ENCODE measurements around the gene LAMC1.

Gene LAMC1

DNA sequence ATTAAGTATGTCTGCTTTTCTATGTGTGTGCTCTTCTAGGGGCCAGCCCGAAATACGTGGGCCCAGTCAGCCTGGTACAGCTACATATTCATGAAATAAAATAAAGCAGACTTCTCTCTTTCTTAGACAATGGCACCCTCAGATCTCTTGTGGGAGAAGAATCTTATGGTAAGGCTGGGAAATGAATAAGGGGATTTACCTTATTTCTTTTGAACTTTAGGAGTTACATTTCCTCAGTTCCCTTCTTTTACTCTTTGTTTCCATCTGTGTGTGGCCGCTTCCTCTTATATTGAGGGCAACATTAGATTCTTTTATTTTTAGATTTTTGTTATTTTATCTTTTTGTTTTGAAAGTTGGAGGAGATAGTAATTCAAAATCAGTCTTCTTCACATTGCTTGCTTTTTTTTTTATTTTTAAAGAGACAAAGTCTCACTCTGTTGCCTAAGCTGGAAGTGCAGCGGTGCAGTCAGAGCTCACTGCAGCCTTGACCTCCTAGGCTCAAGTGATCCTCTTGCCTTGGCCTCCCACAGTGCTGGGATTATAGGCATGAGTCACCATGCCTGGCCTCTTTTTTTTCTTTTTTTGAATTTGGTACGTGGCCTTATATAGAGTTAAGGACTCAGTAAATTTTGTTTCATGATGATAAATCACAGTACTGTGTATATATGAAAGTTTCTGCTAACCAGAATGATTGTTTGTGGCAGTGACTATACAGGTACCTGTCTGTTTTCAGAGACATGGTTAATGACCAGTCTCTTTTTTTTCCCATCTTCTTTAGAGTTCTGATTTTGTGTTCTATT, 9.1 kb downstream of the LAMC1 start (continued):
- TF ChIP-seq ZBTB1 (tag by site-specific recombination; IDR thresholded peaks at IDR 0.05): no peak; the same call in 1 of the 2 replicates
- TF ChIP-seq ZFP41 (tag by site-specific recombination; IDR thresholded peaks at IDR 0.05; ENCODE audit: borderline replicate concordance): no peak
- TF ChIP-seq, protein P1, sequence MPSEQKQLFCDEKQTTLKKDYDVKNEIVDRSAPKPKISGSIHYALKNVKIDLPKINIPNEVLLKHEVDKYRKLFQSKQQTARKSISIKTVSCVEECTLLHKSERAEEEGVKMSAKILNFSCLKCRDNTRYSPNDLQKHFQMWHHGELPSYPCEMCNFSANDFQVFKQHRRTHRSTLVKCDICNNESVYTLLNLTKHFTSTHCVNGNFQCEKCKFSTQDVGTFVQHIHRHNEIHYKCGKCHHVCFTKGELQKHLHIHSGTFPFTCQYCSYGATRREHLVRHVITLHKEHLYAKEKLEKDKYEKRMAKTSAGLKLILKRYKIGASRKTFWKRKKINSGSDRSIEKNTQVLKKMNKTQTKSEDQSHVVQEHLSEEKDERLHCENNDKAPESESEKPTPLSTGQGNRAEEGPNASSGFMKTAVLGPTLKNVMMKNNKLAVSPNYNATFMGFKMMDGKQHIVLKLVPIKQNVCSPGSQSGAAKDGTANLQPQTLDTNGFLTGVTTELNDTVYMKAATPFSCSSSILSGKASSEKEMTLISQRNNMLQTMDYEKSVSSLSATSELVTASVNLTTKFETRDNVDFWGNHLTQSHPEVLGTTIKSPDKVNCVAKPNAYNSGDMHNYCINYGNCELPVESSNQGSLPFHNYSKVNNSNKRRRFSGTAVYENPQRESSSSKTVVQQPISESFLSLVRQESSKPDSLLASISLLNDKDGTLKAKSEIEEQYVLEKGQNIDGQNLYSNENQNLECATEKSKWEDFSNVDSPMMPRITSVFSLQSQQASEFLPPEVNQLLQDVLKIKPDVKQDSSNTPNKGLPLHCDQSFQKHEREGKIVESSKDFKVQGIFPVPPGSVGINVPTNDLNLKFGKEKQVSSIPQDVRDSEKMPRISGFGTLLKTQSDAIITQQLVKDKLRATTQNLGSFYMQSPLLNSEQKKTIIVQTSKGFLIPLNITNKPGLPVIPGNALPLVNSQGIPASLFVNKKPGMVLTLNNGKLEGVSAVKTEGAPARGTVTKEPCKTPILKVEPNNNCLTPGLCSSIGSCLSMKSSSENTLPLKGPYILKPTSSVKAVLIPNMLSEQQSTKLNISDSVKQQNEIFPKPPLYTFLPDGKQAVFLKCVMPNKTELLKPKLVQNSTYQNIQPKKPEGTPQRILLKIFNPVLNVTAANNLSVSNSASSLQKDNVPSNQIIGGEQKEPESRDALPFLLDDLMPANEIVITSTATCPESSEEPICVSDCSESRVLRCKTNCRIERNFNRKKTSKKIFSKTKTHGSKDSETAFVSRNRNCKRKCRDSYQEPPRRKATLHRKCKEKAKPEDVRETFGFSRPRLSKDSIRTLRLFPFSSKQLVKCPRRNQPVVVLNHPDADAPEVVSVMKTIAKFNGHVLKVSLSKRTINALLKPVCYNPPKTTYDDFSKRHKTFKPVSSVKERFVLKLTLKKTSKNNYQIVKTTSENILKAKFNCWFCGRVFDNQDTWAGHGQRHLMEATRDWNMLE (tag by site-specific recombination; conservative IDR thresholded peaks at IDR 0.05; ENCODE audit: low read depth): no peak
- TF ChIP-seq, protein P2, sequence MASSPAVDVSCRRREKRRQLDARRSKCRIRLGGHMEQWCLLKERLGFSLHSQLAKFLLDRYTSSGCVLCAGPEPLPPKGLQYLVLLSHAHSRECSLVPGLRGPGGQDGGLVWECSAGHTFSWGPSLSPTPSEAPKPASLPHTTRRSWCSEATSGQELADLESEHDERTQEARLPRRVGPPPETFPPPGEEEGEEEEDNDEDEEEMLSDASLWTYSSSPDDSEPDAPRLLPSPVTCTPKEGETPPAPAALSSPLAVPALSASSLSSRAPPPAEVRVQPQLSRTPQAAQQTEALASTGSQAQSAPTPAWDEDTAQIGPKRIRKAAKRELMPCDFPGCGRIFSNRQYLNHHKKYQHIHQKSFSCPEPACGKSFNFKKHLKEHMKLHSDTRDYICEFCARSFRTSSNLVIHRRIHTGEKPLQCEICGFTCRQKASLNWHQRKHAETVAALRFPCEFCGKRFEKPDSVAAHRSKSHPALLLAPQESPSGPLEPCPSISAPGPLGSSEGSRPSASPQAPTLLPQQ (tag by site-specific recombination; IDR thresholded peaks at IDR 0.05): no peak; the same call in 1 of the 2 replicates
- TF ChIP-seq, protein P3, sequence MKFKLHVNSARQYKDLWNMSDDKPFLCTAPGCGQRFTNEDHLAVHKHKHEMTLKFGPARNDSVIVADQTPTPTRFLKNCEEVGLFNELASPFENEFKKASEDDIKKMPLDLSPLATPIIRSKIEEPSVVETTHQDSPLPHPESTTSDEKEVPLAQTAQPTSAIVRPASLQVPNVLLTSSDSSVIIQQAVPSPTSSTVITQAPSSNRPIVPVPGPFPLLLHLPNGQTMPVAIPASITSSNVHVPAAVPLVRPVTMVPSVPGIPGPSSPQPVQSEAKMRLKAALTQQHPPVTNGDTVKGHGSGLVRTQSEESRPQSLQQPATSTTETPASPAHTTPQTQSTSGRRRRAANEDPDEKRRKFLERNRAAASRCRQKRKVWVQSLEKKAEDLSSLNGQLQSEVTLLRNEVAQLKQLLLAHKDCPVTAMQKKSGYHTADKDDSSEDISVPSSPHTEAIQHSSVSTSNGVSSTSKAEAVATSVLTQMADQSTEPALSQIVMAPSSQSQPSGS (tag by site-specific recombination; IDR thresholded peaks at IDR 0.05; ENCODE audit: low read depth): peak; percentile 16; the same call in 1 of the 2 replicates
- TF ChIP-seq ZNF214 (tag by site-specific recombination; IDR thresholded peaks at IDR 0.05; ENCODE audit: borderline replicate concordance): no peak
- no peak for TF ChIP-seq ZNF19 (tag by site-specific recombination; IDR thresholded peaks at IDR 0.05; ENCODE audit: low read depth)
- no peak for TF ChIP-seq ZNF768 (tag by site-specific recombination; IDR thresholded peaks at IDR 0.05)
- no peak for TF ChIP-seq ZNF624 (tag by site-specific recombination; IDR thresholded peaks at IDR 0.05)
- TF ChIP-seq, protein P4, sequence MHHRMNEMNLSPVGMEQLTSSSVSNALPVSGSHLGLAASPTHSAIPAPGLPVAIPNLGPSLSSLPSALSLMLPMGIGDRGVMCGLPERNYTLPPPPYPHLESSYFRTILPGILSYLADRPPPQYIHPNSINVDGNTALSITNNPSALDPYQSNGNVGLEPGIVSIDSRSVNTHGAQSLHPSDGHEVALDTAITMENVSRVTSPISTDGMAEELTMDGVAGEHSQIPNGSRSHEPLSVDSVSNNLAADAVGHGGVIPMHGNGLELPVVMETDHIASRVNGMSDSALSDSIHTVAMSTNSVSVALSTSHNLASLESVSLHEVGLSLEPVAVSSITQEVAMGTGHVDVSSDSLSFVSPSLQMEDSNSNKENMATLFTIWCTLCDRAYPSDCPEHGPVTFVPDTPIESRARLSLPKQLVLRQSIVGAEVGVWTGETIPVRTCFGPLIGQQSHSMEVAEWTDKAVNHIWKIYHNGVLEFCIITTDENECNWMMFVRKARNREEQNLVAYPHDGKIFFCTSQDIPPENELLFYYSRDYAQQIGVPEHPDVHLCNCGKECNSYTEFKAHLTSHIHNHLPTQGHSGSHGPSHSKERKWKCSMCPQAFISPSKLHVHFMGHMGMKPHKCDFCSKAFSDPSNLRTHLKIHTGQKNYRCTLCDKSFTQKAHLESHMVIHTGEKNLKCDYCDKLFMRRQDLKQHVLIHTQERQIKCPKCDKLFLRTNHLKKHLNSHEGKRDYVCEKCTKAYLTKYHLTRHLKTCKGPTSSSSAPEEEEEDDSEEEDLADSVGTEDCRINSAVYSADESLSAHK (tag by site-specific recombination; IDR thresholded peaks at IDR 0.05): no peak
- no peak for TF ChIP-seq ZNF175 (tag by site-specific recombination; IDR thresholded peaks at IDR 0.05)
- no peak for TF ChIP-seq KLF7 (tag by site-specific recombination; IDR thresholded peaks at IDR 0.05; ENCODE audit: borderline replicate concordance)
- TF ChIP-seq, protein P5, sequence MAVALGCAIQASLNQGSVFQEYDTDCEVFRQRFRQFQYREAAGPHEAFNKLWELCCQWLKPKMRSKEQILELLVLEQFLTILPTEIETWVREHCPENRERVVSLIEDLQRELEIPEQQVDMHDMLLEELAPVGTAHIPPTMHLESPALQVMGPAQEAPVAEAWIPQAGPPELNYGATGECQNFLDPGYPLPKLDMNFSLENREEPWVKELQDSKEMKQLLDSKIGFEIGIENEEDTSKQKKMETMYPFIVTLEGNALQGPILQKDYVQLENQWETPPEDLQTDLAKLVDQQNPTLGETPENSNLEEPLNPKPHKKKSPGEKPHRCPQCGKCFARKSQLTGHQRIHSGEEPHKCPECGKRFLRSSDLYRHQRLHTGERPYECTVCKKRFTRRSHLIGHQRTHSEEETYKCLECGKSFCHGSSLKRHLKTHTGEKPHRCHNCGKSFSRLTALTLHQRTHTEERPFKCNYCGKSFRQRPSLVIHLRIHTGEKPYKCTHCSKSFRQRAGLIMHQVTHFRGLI (tag by site-specific recombination; IDR thresholded peaks at IDR 0.05): peak; percentile 9; the same call in 1 of the 2 replicates
- TF ChIP-seq GLIS2 (tag by site-specific recombination; IDR thresholded peaks at IDR 0.05): peak; percentile 84
- no peak for TF ChIP-seq ZNF341 (tag by site-specific recombination; IDR thresholded peaks at IDR 0.05; ENCODE audit: low read depth)
- TF ChIP-seq ZNF701 (tag by site-specific recombination; IDR thresholded peaks at IDR 0.05): no peak
- no peak for TF ChIP-seq ZNF776 (tag by site-specific recombination; IDR thresholded peaks at IDR 0.05; ENCODE audit: borderline replicate concordance)
- TF ChIP-seq SALL2 (tag by site-specific recombination; IDR thresholded peaks at IDR 0.05; ENCODE audit: borderline replicate concordance): no peak
- TF ChIP-seq, protein P6, sequence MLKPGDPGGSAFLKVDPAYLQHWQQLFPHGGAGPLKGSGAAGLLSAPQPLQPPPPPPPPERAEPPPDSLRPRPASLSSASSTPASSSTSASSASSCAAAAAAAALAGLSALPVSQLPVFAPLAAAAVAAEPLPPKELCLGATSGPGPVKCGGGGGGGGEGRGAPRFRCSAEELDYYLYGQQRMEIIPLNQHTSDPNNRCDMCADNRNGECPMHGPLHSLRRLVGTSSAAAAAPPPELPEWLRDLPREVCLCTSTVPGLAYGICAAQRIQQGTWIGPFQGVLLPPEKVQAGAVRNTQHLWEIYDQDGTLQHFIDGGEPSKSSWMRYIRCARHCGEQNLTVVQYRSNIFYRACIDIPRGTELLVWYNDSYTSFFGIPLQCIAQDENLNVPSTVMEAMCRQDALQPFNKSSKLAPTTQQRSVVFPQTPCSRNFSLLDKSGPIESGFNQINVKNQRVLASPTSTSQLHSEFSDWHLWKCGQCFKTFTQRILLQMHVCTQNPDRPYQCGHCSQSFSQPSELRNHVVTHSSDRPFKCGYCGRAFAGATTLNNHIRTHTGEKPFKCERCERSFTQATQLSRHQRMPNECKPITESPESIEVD (tag by site-specific recombination; IDR thresholded peaks at IDR 0.05): peak; percentile 93
- no peak for TF ChIP-seq MZF1 (tag by site-specific recombination; IDR thresholded peaks at IDR 0.05; ENCODE audit: borderline replicate concordance)
- no peak for TF ChIP-seq ZNF16 (tag by site-specific recombination; IDR thresholded peaks at IDR 0.05; ENCODE audit: low read depth)
- TF ChIP-seq, protein P7, sequence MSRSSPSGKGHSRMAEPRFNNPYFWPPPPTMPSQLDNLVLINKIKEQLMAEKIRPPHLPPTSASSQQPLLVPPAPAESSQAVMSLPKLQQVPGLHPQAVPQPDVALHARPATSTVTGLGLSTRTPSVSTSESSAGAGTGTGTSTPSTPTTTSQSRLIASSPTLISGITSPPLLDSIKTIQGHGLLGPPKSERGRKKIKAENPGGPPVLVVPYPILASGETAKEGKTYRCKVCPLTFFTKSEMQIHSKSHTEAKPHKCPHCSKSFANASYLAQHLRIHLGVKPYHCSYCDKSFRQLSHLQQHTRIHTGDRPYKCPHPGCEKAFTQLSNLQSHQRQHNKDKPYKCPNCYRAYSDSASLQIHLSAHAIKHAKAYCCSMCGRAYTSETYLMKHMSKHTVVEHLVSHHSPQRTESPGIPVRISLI (tag by site-specific recombination; IDR thresholded peaks at IDR 0.05): peak; percentile 100
- TF ChIP-seq ZNF677 (tag by site-specific recombination; IDR thresholded peaks at IDR 0.05): no peak

All from HEK293 (cell line).